CD4-positive, alpha-beta T cell (primary cell): ENCODE results near the gene AHNAK. TPM values are rescaled to one million over a fixed set of nuclear protein-coding genes. Genes with fewer than 3 reads are reported as not detected.

Experiments
- microRNA-seq: library from miRNA; unstranded; fragments of <30 nt; microRNA quantifications from one replicate; pipeline ENCODE4 v1.2.0, GENCODE V29; 2021; ENCODE audit warnings: borderline microRNAs expressed, borderline replicate concordance
- total RNA-seq, 174 experiments: library from RNA in 2 of 174; stranded (reverse) in 2 of 174; gene quantifications; one replicate each; pipeline ENCODE4 v1.2.3 and lab custom pipeline; 2021 to 2026

Gene AHNAK
- total RNA-seq, 2 experiments from 2014 or later: 320 to 332 TPM

Small RNA genes lying within 50 kb of the gene (microRNA-seq; reads per million reads assigned to microRNA genes)
- 1.0 reads per million for gene MIR6747

Other genes starting within 250 kb of the AHNAK start
- not detected for gene SCGB1D4, start 247.7 kb downstream of the AHNAK start, total RNA-seq
- under 1 TPM; 0.74 to 0.81 TPM for gene ASRGL1, start 209.4 kb downstream of the AHNAK start, total RNA-seq
- not detected for gene SCGB1A1, start 127.8 kb downstream of the AHNAK start, total RNA-seq
- gene EEF1G, start 27.1 kb upstream of the AHNAK start, total RNA-seq: 1,000 to 10,000 TPM; 2,181 to 2,269 TPM
- 10 to 100 TPM; 25.5 to 26.2 TPM for gene TUT1, start 44.7 kb upstream of the AHNAK start, total RNA-seq
- 100 to 1,000 TPM; 167 to 172 TPM for gene MTA2, start 55.1 kb upstream of the AHNAK start, total RNA-seq
- gene EML3, start 66.0 kb upstream of the AHNAK start, total RNA-seq: 100 to 1,000 TPM; 142 to 144 TPM
- gene ROM1, start 66.5 kb upstream of the AHNAK start, total RNA-seq: under 1 TPM; 0.42 to 0.71 TPM
- 10 to 100 TPM; 47.2 to 49.5 TPM for gene B3GAT3, start 75.2 kb upstream of the AHNAK start, total RNA-seq
- gene GANAB, start 99.8 kb upstream of the AHNAK start, total RNA-seq: 100 to 1,000 TPM; 181 to 182 TPM
- 10 to 100 TPM; 16.3 TPM for gene INTS5, start 106.5 kb upstream of the AHNAK start, total RNA-seq
- gene C11orf98, start 118.4 kb upstream of the AHNAK start, total RNA-seq: 10 to 100 TPM; 14.3 to 18.5 TPM
- gene CSKMT, start 118.5 kb upstream of the AHNAK start, total RNA-seq: 10 to 100 TPM; 17.8 to 18.8 TPM
- gene UQCC3, start 124.9 kb upstream of the AHNAK start, total RNA-seq: 1 to 10 TPM; 1.5 to 2.3 TPM
- gene LBHD1, start 125.5 kb upstream of the AHNAK start, total RNA-seq: 10 to 100 TPM; 10.4 to 10.5 TPM
- 100 to 1,000 TPM; 196 to 222 TPM for gene UBXN1, start 132.3 kb upstream of the AHNAK start, total RNA-seq
- gene LRRN4CL, start 142.7 kb upstream of the AHNAK start, total RNA-seq: not detected
- gene BSCL2, start 160.6 kb upstream of the AHNAK start, total RNA-seq: 10 to 100 TPM; 17.1 to 20.0 TPM
- gene GNG3, start 160.9 kb upstream of the AHNAK start, total RNA-seq: not detected
- gene HNRNPUL2, start 180.7 kb upstream of the AHNAK start, total RNA-seq: 10 to 100 TPM; 35.2 to 37.6 TPM
- 1 to 10 TPM; 5.2 to 7.0 TPM for gene TTC9C, start 181.7 kb upstream of the AHNAK start, total RNA-seq
- 1 to 10 TPM; 2.3 to 3.5 TPM for gene ZBTB3, start 207.4 kb upstream of the AHNAK start, total RNA-seq
- gene POLR2G, start 214.8 kb upstream of the AHNAK start, total RNA-seq: 10 to 100 TPM; 45.3 to 47.9 TPM
- gene TAF6L, start 224.6 kb upstream of the AHNAK start, total RNA-seq: 10 to 100 TPM; 11.5 to 11.8 TPM
- gene TMEM179B, start 240.6 kb upstream of the AHNAK start, total RNA-seq: 10 to 100 TPM; 34.7 to 37.4 TPM
- 1 to 10 TPM; 6.2 to 8.7 TPM for gene TMEM223, start 245.2 kb upstream of the AHNAK start, total RNA-seq